H1 (cell line): Measurements from ENCODE around the gene CD38. TPM values are rescaled to one million over a fixed set of nuclear protein-coding genes. Genes with fewer than 3 reads are reported as not detected.

Source experiments
- CTCF ChIA-PET: fragments of 300-600 bp; sonication (Branson Sonifier 250); formaldehyde crosslinking; loops from one replicate; lab custom pipeline; 2021; ENCODE audit not compliant: partially characterized antibody; lab: Charles Lee
- POLR2A ChIA-PET: fragments of 300-600 bp; sonication (Branson Sonifier 250); formaldehyde crosslinking; loops from one replicate; lab custom pipeline; 2021; ENCODE audit warnings: inconsistent platforms; ENCODE audit not compliant: partially characterized antibody; lab: Charles Lee
- DNase-seq, 2 experiments: peaks; one replicate each; pipeline versions ENCODE4 v3.0.0 to v3.0.0-alpha.2; 2010 to 2022; ENCODE audit warnings: low spot score in 2 of 2, low read depth in 1 of 2, mixed read lengths in 1 of 2
- FAIRE-seq: peaks from 2 replicates; lab custom pipeline; 2011; peaks lifted over from hg19 to GRCh38; lab: Jason Lieb, UNC
- H2AFZ ChIP-seq: 2 replicates; pipeline ENCODE4 v1.8.1; 2012; ENCODE audit warnings: low read length, inconsistent platforms
- H2AK5ac ChIP-seq: 2 replicates; pipeline ENCODE4 v1.6.1; 2013; ENCODE audit warnings: low read depth, low read length
- H2BK120ac ChIP-seq: replicated peaks from 2 replicates; pipeline ENCODE3; 2013; ENCODE audit warnings: low read depth, low read length, inconsistent platforms
- H2BK12ac ChIP-seq: 2 replicates; pipeline ENCODE4 v1.6.1; 2013; ENCODE audit warnings: low read depth, low read length
- H2BK15ac ChIP-seq: 2 replicates; pipeline ENCODE4 v1.6.1; 2013; ENCODE audit warnings: low read length
- H2BK20ac ChIP-seq: 2 replicates; pipeline ENCODE4 v1.6.1; 2013; ENCODE audit warnings: low read length
- H2BK5ac ChIP-seq: 2 replicates; pipeline ENCODE4 v1.6.1; 2013; ENCODE audit warnings: low read depth, low read length
- H3K14ac ChIP-seq: 2 replicates; pipeline ENCODE4 v1.6.1; 2013; ENCODE audit warnings: inconsistent platforms; ENCODE audit not compliant: insufficient read length
- H3K18ac ChIP-seq: 2 replicates; pipeline ENCODE4 v1.6.1; 2013; ENCODE audit warnings: low read length; ENCODE audit errors: extremely low read depth
- H3K23ac ChIP-seq: 2 replicates; pipeline ENCODE4 v1.6.1; 2013; ENCODE audit warnings: inconsistent platforms; ENCODE audit not compliant: insufficient read length
- H3K23me2 ChIP-seq: 2 replicates; pipeline ENCODE4 v1.6.1; 2013; ENCODE audit warnings: low read depth, low read length
- H3K27ac ChIP-seq: 2 replicates; pipeline ENCODE4 v1.6.1; 2011; ENCODE audit warnings: low read depth, low read length, inconsistent platforms
- H3K27me3 ChIP-seq, 4 experiments: replicated peaks in 1 of 4; 1 replicate in 1 of 4; 2 replicates in 3 of 4; pipeline versions ENCODE4 v1.6.1 to v1.8.1; 2011 to 2013; ENCODE audit warnings: low read length in 3 of 4, mild to moderate bottlenecking in 3 of 4, inconsistent platforms in 2 of 4, mixed read lengths in 2 of 4, moderate library complexity in 1 of 4; ENCODE audit not compliant: control insufficient read depth in 3 of 4, insufficient read depth in 3 of 4; ENCODE audit errors: extremely low read depth in 1 of 4
- H3K36me3 ChIP-seq, 4 experiments: 2 replicates each; pipeline versions ENCODE4 v1.6.1 to v1.8.1; 2011 to 2013; ENCODE audit warnings: mild to moderate bottlenecking in 4 of 4, low read length in 3 of 4, moderate library complexity in 2 of 4, control low read depth in 1 of 4, inconsistent platforms in 1 of 4; ENCODE audit not compliant: insufficient read depth in 4 of 4, control insufficient read depth in 2 of 4
- H3K4ac ChIP-seq: replicated peaks from 2 replicates; pipeline ENCODE3; 2013; ENCODE audit warnings: low read length, low read depth, mixed read lengths, inconsistent platforms; ENCODE audit not compliant: insufficient read length
- H3K4me1 ChIP-seq, 4 experiments: replicated peaks in 1 of 4; 1 replicate in 1 of 4; 2 replicates in 3 of 4; pipeline versions ENCODE4 v1.6.1 to v1.8.1; 2011 to 2013; ENCODE audit warnings: low read length in 3 of 4, inconsistent platforms in 2 of 4, mixed read lengths in 1 of 4; ENCODE audit not compliant: insufficient read depth in 4 of 4, control insufficient read depth in 3 of 4
- H3K4me2 ChIP-seq, 2 experiments: 2 replicates each; pipeline versions ENCODE4 v1.6.1 to v1.8.1; 2011 to 2013; ENCODE audit warnings: low read depth in 2 of 2, low read length in 2 of 2, control low read depth in 1 of 2, inconsistent platforms in 1 of 2, mild to moderate bottlenecking in 1 of 2; ENCODE audit not compliant: insufficient read depth in 1 of 2
- H3K4me3 ChIP-seq, 4 experiments: fragments of 200-600, 300-600 bp in 1 of 4; sonication (generic), shearing (Covaris generic), sonication (Bioruptor Twin) in 1 of 4; 2 replicates each; pipeline versions ENCODE4 v1.5.1 to v1.8.1; 2011 to 2016; ENCODE audit warnings: low read length in 4 of 4, low read depth in 3 of 4, control low read depth in 2 of 4, inconsistent platforms in 2 of 4, mild to moderate bottlenecking in 2 of 4, mixed read lengths in 1 of 4, moderate library complexity in 1 of 4; ENCODE audit not compliant: insufficient read depth in 2 of 4; ENCODE audit errors: extremely low read depth in 1 of 4
- H3K56ac ChIP-seq: replicated peaks from 2 replicates; pipeline ENCODE3; 2013; ENCODE audit warnings: low read depth, mild to moderate bottlenecking, mixed read lengths, low read length, inconsistent platforms; ENCODE audit not compliant: insufficient read length
- H3K79me1 ChIP-seq: 2 replicates; pipeline ENCODE4 v1.6.1; 2013; ENCODE audit warnings: low read depth, low read length, control low read depth
- H3K79me2 ChIP-seq, 2 experiments: 2 replicates each; pipeline versions ENCODE4 v1.6.1 to v1.8.1; 2012 to 2013; ENCODE audit warnings: low read length in 2 of 2, mild to moderate bottlenecking in 2 of 2, inconsistent platforms in 1 of 2; ENCODE audit not compliant: insufficient read depth in 2 of 2, control insufficient read depth in 1 of 2
- H3K9ac ChIP-seq, 4 experiments: replicated peaks in 1 of 4; 1 replicate in 1 of 4; 2 replicates in 3 of 4; pipeline versions ENCODE4 v1.6.1 to v1.8.1; 2011 to 2013; ENCODE audit warnings: low read depth in 3 of 4, low read length in 3 of 4, control low read depth in 2 of 4, mild to moderate bottlenecking in 2 of 4, moderate library complexity in 2 of 4, inconsistent platforms in 1 of 4; ENCODE audit errors: extremely low read depth in 1 of 4
- H3K9me3 ChIP-seq, 2 experiments: 2 replicates each; pipeline versions ENCODE4 v1.6.1 to v1.8.1; 2012 to 2013; ENCODE audit warnings: mild to moderate bottlenecking in 2 of 2, moderate library complexity in 2 of 2, control low read depth in 1 of 2, inconsistent platforms in 1 of 2, low read depth in 1 of 2, low read length in 1 of 2, mixed read lengths in 1 of 2; ENCODE audit not compliant: insufficient read depth in 2 of 2
- H4K20me1 ChIP-seq, 2 experiments: replicated peaks in 1 of 2; 2 replicates each; pipeline versions ENCODE3 to v1.8.1; 2011 to 2013; ENCODE audit warnings: inconsistent platforms in 2 of 2, low read length in 2 of 2, mild to moderate bottlenecking in 1 of 2; ENCODE audit not compliant: insufficient read depth in 2 of 2, control insufficient read depth in 1 of 2
- H4K5ac ChIP-seq: 2 replicates; pipeline ENCODE4 v1.6.1; 2013; ENCODE audit warnings: low read length, low read depth, mixed read lengths, inconsistent platforms; ENCODE audit not compliant: insufficient read length
- H4K8ac ChIP-seq: 2 replicates; pipeline ENCODE4 v1.8.0; 2013; ENCODE audit warnings: mild to moderate bottlenecking, moderate library complexity, low read length, inconsistent platforms; ENCODE audit not compliant: insufficient read depth; ENCODE audit errors: extremely low read depth
- H4K91ac ChIP-seq: replicated peaks from 2 replicates; pipeline ENCODE3; 2013; ENCODE audit warnings: low read length, mixed read lengths, inconsistent platforms; ENCODE audit not compliant: insufficient read length
- CEBPB ChIP-seq: IDR thresholded peaks from 2 replicates; pipeline ENCODE4 v1.6.1; 2012; ENCODE audit warnings: low read depth, low read length
- CTCF ChIP-seq, 3 experiments: IDR thresholded peaks; 1 replicate in 2 of 3; 2 replicates in 1 of 3; pipeline versions ENCODE4 v1.5.1 to v1.6.1; 2011; ENCODE audit warnings: low read length in 3 of 3, mild to moderate bottlenecking in 3 of 3, inconsistent platforms in 2 of 3, low read depth in 1 of 3, moderate library complexity in 1 of 3; ENCODE audit not compliant: insufficient read depth in 1 of 3; ENCODE audit errors: control extremely low read depth in 1 of 3
- EGR1 ChIP-seq: IDR thresholded peaks from 2 replicates; pipeline ENCODE4 v1.6.1; 2011; ENCODE audit warnings: low read depth, low read length, borderline replicate concordance
- EP300 ChIP-seq, 2 experiments: IDR thresholded peaks; 1 replicate in 1 of 2; 2 replicates in 1 of 2; pipeline ENCODE4 v1.6.1; 2011 to 2012; ENCODE audit warnings: low read depth in 2 of 2, low read length in 2 of 2, mild to moderate bottlenecking in 2 of 2, borderline replicate concordance in 1 of 2, inconsistent platforms in 1 of 2, moderate library complexity in 1 of 2
- MAX ChIP-seq: IDR thresholded peaks from 2 replicates; pipeline ENCODE4 v1.6.1; 2012; ENCODE audit warnings: inconsistent platforms
- POLR2A ChIP-seq, 2 experiments: IDR thresholded peaks; 1 replicate in 1 of 2; 2 replicates in 1 of 2; pipeline ENCODE4 v1.6.1; 2011; ENCODE audit warnings: low read depth in 2 of 2, low read length in 2 of 2, mild to moderate bottlenecking in 2 of 2; ENCODE audit errors: control extremely low read depth in 1 of 2
- RAD21 ChIP-seq, 2 experiments: IDR thresholded peaks in 1 of 2; conservative IDR thresholded peaks in 1 of 2; 2 replicates each; pipeline ENCODE4 v1.6.1; 2011; ENCODE audit warnings: low read depth in 2 of 2, low read length in 2 of 2, improper control_type of control experiment in 1 of 2, inconsistent platforms in 1 of 2, mild to moderate bottlenecking in 1 of 2, moderate library complexity in 1 of 2
- SAP30 ChIP-seq: fragments of 300-600 bp; sonication (generic); IDR thresholded peaks from 2 replicates; pipeline ENCODE4 v1.7.1; 2012; ENCODE audit warnings: low read length, moderate library complexity, mild to moderate bottlenecking, inconsistent platforms; ENCODE audit not compliant: insufficient read depth, insufficient replicate concordance
- SP4 ChIP-seq: IDR thresholded peaks from 2 replicates; pipeline ENCODE4 v1.6.1; 2012; ENCODE audit warnings: low read length, inconsistent platforms
- USF2 ChIP-seq: IDR thresholded peaks from 2 replicates; pipeline ENCODE4 v1.6.1; 2011; ENCODE audit warnings: low read length, improper control_type of control experiment
- WGBS, 2 experiments: shearing (Covaris generic) in 1 of 2; methylation state at CpG; one replicate each; pipeline versions ENCODE4 v1.1.6 to v1.1.7; 2013 to 2015; ENCODE audit warnings: low lambda C conversion rate in 2 of 2, mixed read lengths in 2 of 2, inconsistent platforms in 1 of 2, low coverage in 1 of 2, missing lambda C conversion rate in 1 of 2; ENCODE audit not compliant: insufficient replicate concordance in 2 of 2, insufficient coverage in 1 of 2, insufficient read length in 1 of 2; ENCODE audit errors: extremely low coverage in 1 of 2, missing lambda C conversion rate in 1 of 2; 5-methylcytosine and 5-hydroxymethylcytosine counted together
- polyA plus RNA-seq, 7 experiments: library from polyadenylated mRNA; depleted of rRNA in 3 of 7; stranded (reverse) in 5 of 7; unstranded in 2 of 7; fragments of >200 nt in 5 of 7; fragments of 200-250 nt in 2 of 7; gene quantifications; 1 replicate in 5 of 7; 2 replicates in 1 of 7; 4 replicates in 1 of 7; pipeline versions ENCODE4 v1.2.1 to v1.2.3, GENCODE V29; 2011 to 2013; ENCODE audit warnings: missing spikeins in 2 of 7, mixed read lengths in 2 of 7
- total RNA-seq: library from RNA; stranded (reverse); fragmentation: NEBNext Ultra II Directional; extraction: Animal tissue kit (Norgen Biotek cat#: 25700); gene quantifications from 2 replicates; pipeline ENCODE4 v1.2.1, GENCODE V29; 2021

The CD38 gene
- total and polyA plus RNA-seq, 2 of the 8 experiments (the other 6 are each of a cell fraction or from before 2014, with no cell fraction given): 0.14 to 0.24 TPM

- Histone ChIP-seq H3K23me2 (no peaks in the 10 kb centered on the region), H2BK20ac (no peak overlapping the region), H3K4me3 (no peak overlapping the region), H3K56ac (no peak overlapping the region), H2BK120ac (no peak overlapping the region), H2BK12ac (no peak overlapping the region), H3K4me1 (peaks cover 0 to 5% (median 0%) of the 10 kb centered on the region in 4 experiments; a peak in 2 of 7 replicates), H4K20me1 (no peaks in the 10 kb centered on the region), H4K8ac (no peak overlapping the region), H3K9me3 (no peaks in the 10 kb centered on the region), H2BK15ac (no peak overlapping the region), H3K27ac (no peak overlapping the region), H3K79me2 (no peaks in the 10 kb centered on the region), H3K23ac (no peak overlapping the region), H3K36me3 (no peaks in the 10 kb centered on the region), H3K27me3 (no peaks in the 10 kb centered on the region), H3K9ac (no peak overlapping the region), H3K79me1 (no peaks in the 10 kb centered on the region), H2AFZ (no peak overlapping the region), H3K14ac (no peak overlapping the region), H4K5ac (no peak overlapping the region), H2BK5ac (no peak overlapping the region), H3K18ac (no peak overlapping the region), H2AK5ac (no peak overlapping the region), H4K91ac (no peak overlapping the region), H3K4me2 (no peak overlapping the region), H3K4ac (no peak overlapping the region)
- WGBS, 2 experiments: 96% methylated on average over 4 of the region's 4 CpGs; no CpG with 5 or more reads in 1 of the 2 experiments
- FAIRE-seq: no peak
- POLR2A ChIA-PET: no interaction called here
- CTCF ChIA-PET: interaction anchor here (1.1 to 2.8 kb wide), 3 partner anchors 11 to 89 kb away, joined by 3 to 28 read pairs (median 12); no protein-coding TSS in a partner anchor
- DNase-seq: no peak
- TF ChIP-seq POLR2A (IDR thresholded peaks at IDR 0.05; ENCODE audit: control extremely low read depth in 1 of 2, low read depth in 2 of 2, low read length in 2 of 2): no peak
- TF ChIP-seq RAD21 (IDR thresholded peaks at IDR 0.05 in 1 of 2, conservative IDR thresholded peaks at IDR 0.05 in 1 of 2; ENCODE audit: low read depth in 2 of 2, low read length in 2 of 2): no peak
- TF ChIP-seq SAP30: no peak
- TF ChIP-seq EP300 (IDR thresholded peaks at IDR 0.05; ENCODE audit: borderline replicate concordance in 1 of 2, low read depth in 2 of 2, low read length in 2 of 2): no peak
- no peak for TF ChIP-seq MAX
- TF ChIP-seq USF2: no peak
- no peak for TF ChIP-seq EGR1
- no peak for TF ChIP-seq CEBPB
- no peak for TF ChIP-seq SP4
- no peak for TF ChIP-seq CTCF (IDR thresholded peaks at IDR 0.05; ENCODE audit: control extremely low read depth in 1 of 3, insufficient read depth in 1 of 3, low read depth in 1 of 3, low read length in 3 of 3)
Observed at GRCh38 chr4:15893962-15894361, 115.8 kb downstream of the CD38 start.
